Measurements from ENCODE around the gene SHISA2.
"Not testable (repeated sequence)": the region's sequence is repeated elsewhere in the genome, so short reads cannot be mapped to it uniquely, and the experiment has no call there.

The SHISA2 gene

DNA sequence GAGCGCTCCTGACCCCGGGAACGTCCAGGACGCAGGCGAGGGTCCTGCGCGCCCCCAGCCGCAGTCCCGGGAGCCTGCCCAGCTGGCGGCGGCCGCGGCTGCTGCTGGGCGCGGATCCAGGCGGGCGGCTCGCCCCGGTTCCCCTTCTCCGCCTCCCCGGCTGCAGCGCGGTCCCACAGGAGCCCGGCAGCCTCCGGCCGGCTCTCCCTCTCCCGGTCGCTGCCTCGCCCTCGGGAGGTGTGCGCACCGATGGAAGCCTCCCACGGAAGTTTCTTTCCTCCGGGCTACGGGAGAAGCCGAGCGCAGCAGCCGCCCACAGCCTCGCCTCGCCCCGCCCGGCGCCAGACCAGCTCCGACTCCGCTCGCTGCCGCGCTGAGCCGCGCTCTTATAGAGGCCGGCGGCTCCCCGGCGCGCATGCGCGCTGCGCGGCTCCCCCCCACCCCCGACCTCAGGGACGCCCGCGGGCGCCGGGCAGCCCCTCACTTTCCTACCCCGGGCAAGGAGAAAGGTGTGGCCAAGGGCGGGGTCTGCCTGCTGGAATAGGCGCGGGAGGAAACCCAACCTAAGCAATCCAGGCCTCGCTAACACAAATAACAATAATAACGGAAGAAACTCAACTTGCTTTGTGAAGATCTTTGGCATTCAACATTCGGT lies at the start of gene SHISA2:
Gene SHISA2 (minus strand): TSS at position 360 of the 655 bp plus-strand sequence. CDS start 1,041 bp downstream, outside the sequence.
- DNase-seq (ENCODE audit: extremely low read depth in 1 of 2, low read depth in 1 of 2) = no peak

DNA sequence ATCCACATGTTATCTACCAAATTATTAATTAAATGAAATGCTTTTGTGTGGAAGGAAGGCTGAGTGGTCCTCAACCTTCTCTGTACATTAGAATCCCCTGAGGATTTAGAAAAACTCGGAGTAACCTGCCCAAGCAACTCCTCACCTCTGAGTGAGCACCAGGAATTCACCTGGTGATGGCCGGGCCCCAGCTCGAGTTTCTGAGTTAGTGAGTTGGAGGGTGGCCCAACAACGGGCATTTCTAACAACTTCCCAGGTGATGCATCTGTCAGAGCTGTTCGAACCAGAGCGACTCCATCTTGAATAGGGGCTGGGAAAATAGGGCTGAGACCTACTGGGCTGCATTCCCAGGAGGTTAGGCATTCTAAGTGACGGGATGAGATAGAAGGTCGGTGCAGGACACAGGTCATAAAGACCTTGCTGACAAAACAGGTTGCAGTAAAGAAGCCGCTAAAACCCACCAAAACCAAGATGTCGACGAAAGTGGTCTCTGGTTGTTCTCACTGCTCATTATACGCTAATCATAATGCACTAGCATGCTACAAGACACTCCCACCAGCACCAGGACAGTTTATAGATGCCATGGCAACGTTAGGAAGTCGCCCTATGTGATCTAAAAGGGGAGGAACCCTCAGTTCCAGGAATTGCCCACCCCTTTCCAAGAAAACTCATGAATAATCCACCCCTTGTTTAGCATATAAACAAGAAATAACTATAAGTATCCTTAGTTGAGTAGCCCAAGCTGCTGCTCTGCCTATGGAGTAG lies 44.2 kb upstream of the SHISA2 start:
- DNase-seq (ENCODE audit: extremely low read depth in 1 of 2, low read depth in 1 of 2) = no peak

DNA sequence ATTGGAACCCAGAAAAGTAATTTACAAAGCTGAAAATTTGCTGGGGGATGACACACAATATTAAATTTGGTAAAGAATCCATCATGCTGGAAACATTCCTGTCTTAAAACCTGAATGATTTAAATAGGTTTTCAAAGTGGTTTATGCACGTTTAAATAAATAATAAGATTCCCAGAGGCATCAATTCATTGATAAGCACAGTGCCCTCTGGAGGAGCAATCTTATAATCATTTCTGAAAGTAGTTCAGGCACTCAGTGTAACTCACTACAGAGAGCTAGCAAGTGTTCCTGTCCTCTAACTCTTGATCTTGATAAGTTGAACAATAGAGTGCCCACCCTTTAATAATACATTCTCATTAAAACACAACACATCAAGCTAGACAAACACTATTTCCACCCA lies 43.5 kb upstream of the SHISA2 start:
- DNase-seq (ENCODE audit: extremely low read depth in 1 of 2, low read depth in 1 of 2) = no peak

DNA sequence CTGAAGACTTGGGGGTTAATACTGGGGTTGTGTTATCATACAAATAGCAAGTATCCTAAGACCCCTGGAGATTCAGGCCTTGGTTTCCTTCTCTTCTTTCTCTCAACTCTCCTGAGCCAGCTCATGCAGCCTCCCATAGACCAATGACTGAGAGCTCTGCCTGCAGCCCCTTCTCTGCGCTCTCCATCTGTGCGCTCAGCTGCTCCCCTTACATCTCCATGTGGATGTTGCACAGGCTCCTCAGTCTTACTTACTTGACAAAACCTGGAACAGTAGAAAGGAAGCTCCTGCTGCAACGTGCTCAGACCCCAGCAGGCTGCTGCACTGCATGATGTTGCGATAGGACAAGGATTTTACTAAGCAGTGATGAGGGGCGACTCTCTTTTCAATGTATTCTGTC lies 25.0 kb upstream of the SHISA2 start:
- DNase-seq (ENCODE audit: extremely low read depth in 1 of 2, low read depth in 1 of 2) = not testable (repeated sequence)

DNA sequence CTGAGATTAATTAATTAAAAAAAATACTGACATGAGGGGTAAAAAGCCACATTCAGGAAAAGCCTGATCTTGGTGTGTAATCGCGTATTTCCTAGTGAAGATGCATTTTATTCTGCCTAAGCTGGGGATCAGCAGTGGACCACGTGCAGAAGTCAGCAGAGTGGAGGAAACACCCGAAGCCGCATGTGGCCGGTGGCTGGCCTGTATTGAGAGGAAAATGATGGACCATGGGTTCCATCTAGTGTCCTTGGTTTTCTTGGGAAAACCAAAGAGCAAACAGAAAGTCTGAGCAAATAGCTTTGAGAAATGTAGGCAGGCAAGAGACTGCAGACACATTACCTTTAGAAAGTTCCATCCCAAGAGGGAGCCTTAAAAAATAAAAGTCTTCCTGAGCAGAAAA lies 23.7 kb upstream of the SHISA2 start:
- DNase-seq (ENCODE audit: extremely low read depth in 1 of 2, low read depth in 1 of 2) = no peak

DNA sequence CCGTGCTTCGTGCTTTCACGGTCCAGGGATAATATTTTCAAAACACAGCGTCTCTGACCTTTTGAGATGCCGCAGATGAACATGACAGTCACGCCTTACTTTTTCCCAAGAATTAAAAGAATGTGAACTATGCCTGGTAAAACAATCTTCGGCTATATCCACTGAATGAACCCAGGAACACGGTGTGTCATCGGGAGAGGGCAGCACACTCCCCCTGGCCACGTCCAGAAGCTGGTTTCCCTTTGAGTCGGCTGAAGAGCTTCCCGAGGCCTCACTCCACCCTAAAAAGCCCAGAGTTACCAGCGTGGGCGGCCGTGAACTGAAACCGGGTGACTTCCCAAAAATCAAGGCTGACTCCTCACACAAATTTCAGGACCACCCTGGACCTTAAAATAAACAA lies 22.9 kb upstream of the SHISA2 start:
- DNase-seq (ENCODE audit: extremely low read depth in 1 of 2, low read depth in 1 of 2) = no peak

DNA sequence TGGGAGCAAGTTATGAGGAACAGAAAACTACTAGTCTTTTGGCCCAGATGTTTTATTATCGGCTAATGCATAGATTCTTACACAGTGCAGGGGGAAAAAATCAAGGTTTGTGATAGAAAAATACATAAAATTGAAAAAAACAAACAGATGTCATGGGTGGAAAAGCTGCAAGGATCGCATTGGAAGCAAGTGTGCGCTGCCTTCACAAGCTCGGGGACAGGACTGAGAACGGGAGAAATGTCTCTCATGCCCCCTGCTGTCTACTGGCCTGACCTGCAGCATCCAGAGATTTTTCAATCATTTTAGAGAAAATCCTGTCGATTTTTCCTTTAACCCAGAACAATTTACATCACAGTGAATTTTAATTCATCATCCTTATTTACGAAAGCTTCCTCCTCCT lies 20.5 kb upstream of the SHISA2 start:
- not testable (repeated sequence) for DNase-seq (ENCODE audit: extremely low read depth in 1 of 2, low read depth in 1 of 2)

DNA sequence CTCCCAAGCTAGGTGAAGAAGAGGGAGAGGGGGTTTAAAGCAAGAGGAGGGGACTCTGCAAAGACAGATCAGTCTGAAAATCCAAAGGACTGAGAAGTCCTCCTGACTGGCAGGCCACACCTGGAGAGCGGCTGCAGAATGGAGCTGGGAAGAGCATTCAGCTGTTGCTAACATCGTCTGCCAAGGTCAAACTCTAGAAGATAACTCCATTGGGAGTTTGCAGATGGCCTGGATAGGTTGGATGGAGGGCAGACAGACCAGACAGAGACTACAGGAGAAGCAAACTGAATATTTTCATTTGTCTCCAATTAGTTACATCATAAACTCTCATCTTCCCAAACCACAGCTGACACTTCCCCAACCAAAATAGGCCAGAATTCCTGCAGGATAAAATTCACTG lies 19.9 kb upstream of the SHISA2 start:
- DNase-seq (ENCODE audit: extremely low read depth in 1 of 2, low read depth in 1 of 2) = no peak

DNA sequence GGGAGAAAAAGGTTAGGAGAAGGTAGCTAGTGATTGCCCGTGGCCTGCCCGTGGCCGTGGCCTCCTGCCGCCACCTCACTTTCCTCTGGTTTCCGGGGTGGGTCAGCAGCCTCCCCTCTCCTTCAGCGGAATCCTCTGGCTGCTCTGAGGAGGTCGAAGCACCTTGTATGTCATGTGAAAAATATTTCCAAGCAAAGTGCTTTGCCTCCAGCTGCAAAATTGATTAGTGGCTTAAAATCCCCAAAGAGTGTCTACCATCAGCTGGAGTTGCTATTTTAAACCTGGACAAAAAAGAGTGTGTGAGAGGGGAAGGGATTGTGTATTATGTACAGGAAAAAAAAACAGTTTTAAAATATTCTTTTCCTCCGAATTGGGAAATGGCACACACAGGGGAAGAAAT lies 17.8 kb upstream of the SHISA2 start:
- DNase-seq (ENCODE audit: extremely low read depth in 1 of 2, low read depth in 1 of 2) = not testable (repeated sequence)

DNA sequence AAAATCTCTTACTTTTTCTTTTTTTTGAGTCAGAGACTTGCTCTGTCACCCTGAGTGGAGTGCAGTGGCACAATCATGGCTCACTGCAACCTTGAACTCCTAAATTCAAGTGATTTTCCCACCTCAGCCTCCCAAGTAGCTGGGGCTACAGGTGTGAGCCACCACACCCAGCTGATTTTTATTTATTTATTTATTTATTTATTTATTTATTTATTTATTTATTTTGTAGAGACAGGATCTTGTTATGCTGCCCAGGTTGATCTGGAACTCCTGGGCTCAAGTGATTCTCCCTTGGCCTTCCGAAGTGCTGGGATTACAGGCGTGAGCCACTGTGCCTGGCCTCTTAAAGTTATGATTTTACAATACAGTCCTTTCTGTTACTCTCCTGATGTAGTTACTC lies 16.6 kb upstream of the SHISA2 start:
- not testable (repeated sequence) for DNase-seq (ENCODE audit: extremely low read depth in 1 of 2, low read depth in 1 of 2)

DNA sequence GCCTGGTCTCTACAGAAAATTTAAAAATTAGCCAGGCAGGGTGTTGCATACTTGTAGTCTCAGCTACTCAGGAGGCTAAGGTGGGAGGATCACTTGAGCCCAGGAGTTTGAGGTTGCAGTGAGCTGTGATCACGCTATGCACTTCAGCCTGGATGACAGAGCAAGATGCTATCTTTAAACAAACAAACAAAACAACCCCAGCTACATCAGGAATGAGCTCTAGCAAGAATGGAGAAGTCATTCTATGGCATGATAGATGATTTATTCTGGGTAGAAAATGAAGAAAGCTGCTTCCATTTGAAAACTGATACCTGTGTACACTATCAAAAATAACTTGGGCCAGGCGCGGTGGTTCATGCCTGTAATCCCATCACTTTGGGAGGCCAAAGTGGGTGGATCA lies 15.8 kb upstream of the SHISA2 start:
- DNase-seq (ENCODE audit: extremely low read depth in 1 of 2, low read depth in 1 of 2) = no peak

DNA sequence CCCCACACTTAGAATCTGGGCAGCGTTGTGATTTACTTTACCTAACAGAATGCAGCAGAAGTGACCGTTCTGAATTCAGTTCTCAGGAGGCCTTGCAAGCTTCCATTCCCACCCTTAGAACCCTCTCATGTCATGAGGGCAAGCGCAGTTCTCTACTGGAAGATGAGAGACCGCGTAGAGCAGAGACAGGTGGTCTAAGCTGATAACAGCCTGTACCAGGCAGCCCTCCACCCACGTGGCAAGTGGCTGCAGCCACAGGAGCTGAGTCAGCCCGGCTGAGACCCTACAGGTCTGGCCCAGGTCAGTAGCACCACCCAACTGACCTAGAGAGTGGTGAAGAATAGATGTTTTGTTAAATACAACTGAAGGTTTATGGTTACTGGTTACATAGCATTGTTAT lies 14.7 kb upstream of the SHISA2 start:
- DNase-seq (ENCODE audit: extremely low read depth in 1 of 2, low read depth in 1 of 2) = not testable (repeated sequence)

DNA sequence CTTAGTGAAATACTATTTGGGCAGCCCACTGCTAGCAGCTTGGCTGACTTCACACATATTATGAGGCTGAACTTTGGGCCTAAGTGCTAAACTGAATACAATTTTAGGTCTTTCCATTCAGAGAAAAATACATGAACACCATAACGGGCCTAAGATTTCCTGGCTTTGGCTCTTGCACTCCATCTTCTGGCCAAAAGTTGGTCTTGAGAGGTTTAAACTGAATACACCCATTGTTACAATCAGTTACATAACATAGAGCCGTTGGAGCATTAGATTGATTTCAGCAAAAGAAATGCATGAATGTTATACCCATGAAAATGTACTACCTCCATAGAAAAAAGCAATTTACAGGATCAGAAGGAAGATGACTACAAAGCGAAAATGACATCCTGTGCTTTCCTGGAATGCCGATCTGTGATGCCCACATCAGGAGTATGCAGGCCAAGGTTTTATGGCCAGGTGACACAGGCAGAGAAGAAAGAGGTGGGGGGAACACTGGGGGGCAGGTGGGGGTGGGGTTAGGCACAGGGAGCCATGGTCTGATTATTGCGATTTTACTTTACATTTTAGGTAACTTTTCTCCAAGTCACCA lies 11.1 kb upstream of the SHISA2 start:
- no peak for DNase-seq (ENCODE audit: extremely low read depth in 1 of 2, low read depth in 1 of 2)

DNA sequence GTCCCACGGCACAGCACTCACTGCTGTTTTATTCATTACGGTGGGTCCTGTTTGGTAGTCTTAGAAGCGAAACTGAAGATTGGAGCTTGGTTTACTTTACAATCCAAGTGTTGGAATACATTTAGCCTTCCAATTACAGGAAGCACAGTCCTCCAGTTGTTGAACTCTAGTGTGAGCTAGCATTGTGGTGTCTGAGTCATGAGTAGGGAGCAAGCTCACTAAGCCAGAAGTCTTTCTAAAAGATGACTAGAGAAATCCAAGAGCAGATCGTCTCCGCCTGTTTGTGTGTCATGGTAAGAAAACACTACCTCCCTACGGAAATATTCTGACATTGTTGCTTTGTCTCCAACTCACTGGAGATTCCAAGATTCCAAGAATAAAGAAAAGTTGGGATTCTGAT lies 10.1 kb upstream of the SHISA2 start:
- DNase-seq (ENCODE audit: extremely low read depth in 1 of 2, low read depth in 1 of 2) = no peak

DNA sequence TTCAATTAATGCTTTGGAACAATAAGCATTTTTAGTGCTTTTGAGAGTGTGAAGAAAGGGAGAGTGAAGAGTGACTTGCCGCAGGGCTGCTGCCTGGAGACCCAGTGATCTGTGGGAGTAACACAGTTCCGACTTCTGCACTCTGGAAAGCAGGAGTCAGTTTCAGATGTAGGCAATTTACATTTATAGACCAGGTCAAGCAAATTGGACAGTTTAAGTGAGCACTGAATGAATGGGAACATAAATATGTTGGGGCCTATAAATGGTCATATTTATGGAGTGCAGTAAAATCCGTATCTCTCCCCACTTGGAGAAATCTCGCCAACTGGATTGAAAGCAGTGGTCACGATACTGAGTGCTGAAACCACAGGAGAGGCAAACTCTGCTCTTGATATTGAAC lies 9.4 kb upstream of the SHISA2 start:
- no peak for DNase-seq (ENCODE audit: extremely low read depth in 1 of 2, low read depth in 1 of 2)

DNA sequence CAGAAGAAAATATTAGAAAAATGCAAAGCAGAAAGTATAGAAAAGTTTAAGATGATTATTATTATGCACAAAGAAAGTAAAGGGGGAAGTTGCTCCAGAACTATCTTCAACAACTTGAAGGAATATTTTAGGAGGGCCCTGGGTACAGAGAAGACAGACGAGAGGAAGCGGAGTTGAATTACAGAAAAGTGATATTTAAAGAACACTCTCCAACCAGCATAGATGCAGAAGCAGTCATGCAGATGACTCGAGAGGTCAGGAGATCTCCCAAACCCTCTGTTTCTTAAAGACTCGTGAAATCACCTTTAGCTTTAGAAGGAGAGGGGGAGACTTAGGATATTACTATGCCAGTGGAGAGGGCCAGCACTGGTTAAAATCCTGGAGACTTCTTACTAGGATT lies 8.5 kb upstream of the SHISA2 start:
- DNase-seq (ENCODE audit: extremely low read depth in 1 of 2, low read depth in 1 of 2) = no peak

DNA sequence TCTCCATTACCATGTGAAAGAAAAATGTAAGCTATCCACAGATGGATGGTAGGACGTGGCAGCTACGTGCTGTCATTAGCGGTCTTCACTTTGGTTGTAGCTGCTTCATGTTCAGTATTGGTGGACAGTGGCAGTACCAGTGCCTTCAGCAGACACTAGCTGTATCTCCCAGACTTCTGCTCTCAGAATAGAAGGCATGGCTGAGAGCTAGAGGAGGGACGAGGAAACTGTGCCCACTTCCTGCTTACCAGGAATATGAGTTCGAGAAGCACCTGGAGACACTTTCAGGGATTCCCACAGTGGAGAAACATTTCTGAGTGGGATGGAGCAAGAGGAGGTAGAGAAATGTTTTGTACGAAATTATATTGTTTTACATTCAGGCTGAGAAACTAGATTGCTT lies 6.9 kb upstream of the SHISA2 start:
- DNase-seq (ENCODE audit: extremely low read depth in 1 of 2, low read depth in 1 of 2) = no peak

DNA sequence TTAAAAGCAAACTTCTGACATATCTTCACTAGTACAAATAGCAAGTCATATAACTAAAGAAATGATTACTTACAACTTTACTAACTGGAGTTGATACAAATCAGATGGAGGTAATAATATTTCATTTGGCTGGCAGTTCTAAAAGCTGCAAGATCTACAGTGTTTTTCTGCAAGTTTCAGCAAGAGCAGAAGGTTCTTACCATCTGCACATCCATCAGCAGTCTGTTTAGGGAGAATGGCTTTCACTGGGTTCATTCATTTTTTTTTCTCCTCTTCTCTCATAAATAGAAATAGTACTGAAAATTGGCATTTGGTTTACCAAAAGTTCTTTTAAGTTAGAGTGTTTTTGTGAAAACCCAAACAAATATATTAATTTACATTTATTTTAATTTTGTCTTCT lies 3.1 kb upstream of the SHISA2 start:
- DNase-seq (ENCODE audit: extremely low read depth in 1 of 2, low read depth in 1 of 2) = no peak

DNA sequence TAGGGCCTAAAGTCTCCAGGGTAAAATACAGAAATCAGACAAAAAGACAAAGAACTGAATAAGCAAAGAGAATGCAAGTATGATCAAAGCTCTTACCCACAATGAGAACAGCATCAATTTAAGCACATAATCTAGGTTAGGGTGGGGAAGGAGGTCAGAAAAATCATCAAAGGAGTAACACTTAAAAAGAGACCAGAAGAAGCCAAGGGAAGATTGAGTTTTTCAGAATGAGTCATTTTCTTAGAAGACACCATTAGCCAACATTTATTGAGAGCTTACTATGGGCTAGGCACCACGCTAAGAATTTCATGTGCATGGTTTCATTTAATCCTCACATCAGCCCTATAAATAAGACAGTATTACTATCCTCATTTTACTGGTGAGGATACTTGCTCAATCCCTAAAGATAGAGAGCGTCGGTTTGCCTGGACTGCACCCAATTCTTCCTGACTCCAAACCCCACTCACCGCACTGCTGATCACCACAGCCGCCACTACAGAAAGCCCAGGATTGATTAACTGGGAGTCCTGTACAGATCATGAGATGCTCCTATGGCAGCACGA lies 1.7 kb upstream of the SHISA2 start:
- DNase-seq (ENCODE audit: extremely low read depth in 1 of 2, low read depth in 1 of 2) = no peak

DNA sequence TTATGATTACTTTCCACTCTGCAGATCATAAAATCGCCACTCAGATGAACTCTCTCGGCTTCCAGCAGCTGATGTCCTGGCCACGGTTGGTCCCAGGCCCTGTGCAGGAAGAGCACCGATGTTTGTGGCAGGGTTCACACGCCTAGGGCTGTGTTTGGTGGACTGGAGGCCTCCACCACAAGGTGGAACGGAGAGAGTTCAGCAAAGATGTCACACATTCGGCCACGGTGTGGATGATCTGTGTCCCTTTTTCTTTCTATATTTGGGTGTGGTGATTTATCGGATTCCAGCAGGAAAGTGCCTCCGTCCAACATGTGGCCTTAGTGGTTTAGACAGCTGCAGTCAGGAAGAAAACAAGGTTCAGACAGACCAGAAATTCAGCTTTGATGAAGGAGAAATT lies 521 bp upstream of the SHISA2 start:
- no peak for DNase-seq (ENCODE audit: extremely low read depth in 1 of 2, low read depth in 1 of 2)

DNA sequence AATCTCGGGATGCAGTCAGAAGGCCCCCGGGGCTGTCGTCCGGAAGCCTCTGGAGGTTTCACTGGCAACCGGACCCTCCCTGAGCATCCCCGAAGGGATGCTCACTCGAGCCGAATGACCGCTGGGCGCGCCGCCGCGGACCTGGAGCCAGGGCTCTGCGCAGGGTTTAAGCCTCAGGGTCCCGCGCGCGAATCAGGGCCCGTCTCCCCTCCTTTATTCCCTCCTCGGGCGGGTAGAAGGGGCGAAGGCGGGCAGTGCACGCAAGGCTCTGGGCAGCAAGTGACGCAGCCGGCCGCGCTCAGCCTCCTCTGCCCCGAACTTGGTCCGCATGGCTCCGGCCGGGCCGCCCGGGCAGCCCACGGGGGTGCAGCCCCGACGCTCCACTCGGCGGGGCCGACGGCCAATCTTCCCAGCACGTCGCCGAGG lies 572 bp downstream of the SHISA2 start:
- DNase-seq (ENCODE audit: extremely low read depth in 1 of 2, low read depth in 1 of 2) = no peak

Data from activated CD8-positive, alpha-beta memory T cell treated with anti-CD3 and anti-CD28 coated beads for 1 hour (primary cell).